SK-N-SH (cell line): ENCODE results near the gene RAB7A. TPM values are rescaled to one million over a fixed set of nuclear protein-coding genes. Genes with fewer than 3 reads are reported as not detected.

Experiments
- CTCF ChIA-PET: fragments of 300-600, 350-600 bp; formaldehyde crosslinking; extraction: SDS; loops from one replicate; lab custom pipeline; 2021; lab: Yijun Ruan, JAX
- POLR2A ChIA-PET: fragments of 350-600 bp; sonication (Branson Sonifier 250); formaldehyde crosslinking; extraction: SDS; loops from one replicate; lab custom pipeline; 2020; ENCODE audit warnings: antibody characterized with exemption, inconsistent platforms; lab: Yijun Ruan, JAX
- DNase-seq: peaks from one replicate; pipeline ENCODE4 v3.0.0; 2012
- H2AFZ ChIP-seq: fragments of 200-600 bp; sonication (generic); 2 replicates; pipeline ENCODE4 v1.8.1; 2016; ENCODE audit warnings: antibody characterized with exemption, mild to moderate bottlenecking, low read depth
- H3F3A ChIP-seq: fragments of 200-600 bp; sonication (generic); replicated peaks from 2 replicates; pipeline ENCODE3; 2016; ENCODE audit warnings: antibody characterized with exemption, mild to moderate bottlenecking; ENCODE audit not compliant: insufficient read depth
- H3K27ac ChIP-seq, 2 experiments: fragments of 200-500 bp in 1 of 2; fragments of 200-600 bp in 1 of 2; sonication (Bioruptor generic) in 1 of 2; sonication (generic), shearing (Covaris generic) in 1 of 2; 2 replicates each; pipeline versions ENCODE4 v1.5.1 to v1.6.1; 2014 to 2016; ENCODE audit warnings: low read depth in 2 of 2, inconsistent platforms in 1 of 2, low read length in 1 of 2, mild to moderate bottlenecking in 1 of 2, mixed read lengths in 1 of 2
- H3K27me3 ChIP-seq: fragments of 200-600 bp; sonication (generic), shearing (Covaris generic); 2 replicates; pipeline ENCODE4 v1.6.1; 2016; ENCODE audit warnings: mixed run types; ENCODE audit not compliant: insufficient read depth
- H3K36me3 ChIP-seq, 2 experiments: fragments of 200-500 bp in 1 of 2; fragments of 200-600 bp in 1 of 2; sonication (Bioruptor generic) in 1 of 2; sonication (generic) in 1 of 2; replicated peaks in 1 of 2; 2 replicates each; pipeline versions ENCODE3 to v1.5.1; 2014 to 2016; ENCODE audit warnings: low read length in 1 of 2, mild to moderate bottlenecking in 1 of 2; ENCODE audit not compliant: insufficient read depth in 2 of 2, control insufficient read depth in 1 of 2
- H3K4me1 ChIP-seq, 2 experiments: fragments of 200-500 bp in 1 of 2; fragments of 200-600 bp in 1 of 2; sonication (Bioruptor generic) in 1 of 2; sonication (generic), shearing (Covaris generic) in 1 of 2; 2 replicates each; pipeline versions ENCODE4 v1.5.1 to v1.6.1; 2014 to 2016; ENCODE audit warnings: low read depth in 1 of 2, low read length in 1 of 2, mixed run types in 1 of 2; ENCODE audit not compliant: insufficient read depth in 2 of 2, control insufficient read depth in 1 of 2
- H3K4me2 ChIP-seq: fragments of 200-600 bp; sonication (generic), shearing (Covaris generic); 2 replicates; pipeline ENCODE4 v1.6.1; 2017; ENCODE audit warnings: mixed run types
- H3K4me3 ChIP-seq, 2 experiments: fragments of 200-500 bp in 1 of 2; fragments of 200-600 bp in 1 of 2; sonication (Bioruptor generic) in 1 of 2; sonication (generic), shearing (Covaris generic) in 1 of 2; 2 replicates each; pipeline versions ENCODE4 v1.5.1 to v1.8.1; 2014 to 2016; ENCODE audit warnings: low read depth in 2 of 2, inconsistent platforms in 1 of 2, low read length in 1 of 2, mild to moderate bottlenecking in 1 of 2, mixed read lengths in 1 of 2, moderate library complexity in 1 of 2
- H3K79me2 ChIP-seq: fragments of 200-600 bp; sonication (generic); 2 replicates; pipeline ENCODE4 v1.8.1; 2017; ENCODE audit warnings: mild to moderate bottlenecking; ENCODE audit not compliant: insufficient read depth
- H3K9ac ChIP-seq: fragments of 200-600 bp; sonication (generic); 2 replicates; pipeline ENCODE4 v1.6.1; 2017; ENCODE audit warnings: mixed run types
- H3K9me2 ChIP-seq: fragments of 200-600 bp; sonication (generic); 2 replicates; pipeline ENCODE4 v1.6.1; 2017; ENCODE audit warnings: mixed run types
- H3K9me3 ChIP-seq: fragments of 200-600 bp; sonication (generic); 2 replicates; pipeline ENCODE4 v1.6.1; 2017; ENCODE audit warnings: mixed run types, mild to moderate bottlenecking, moderate library complexity
- H4K20me1 ChIP-seq: fragments of 200-600 bp; sonication (generic); 2 replicates; pipeline ENCODE4 v1.6.1; 2017; ENCODE audit warnings: mild to moderate bottlenecking, mixed run types; ENCODE audit not compliant: insufficient read depth
- CHD2 ChIP-seq: fragments of 150-350 bp; IDR thresholded peaks from 2 replicates; pipeline ENCODE4 v1.6.1; 2018; ENCODE audit warnings: low read length; ENCODE audit not compliant: partially characterized antibody
- EP300 ChIP-seq, 2 experiments: IDR thresholded peaks; 2 replicates each; pipeline versions ENCODE4 v1.4.0 to v1.6.1; 2012; ENCODE audit warnings: borderline replicate concordance in 1 of 2, low read depth in 1 of 2, low read length in 1 of 2
- EZH2phosphoT487 ChIP-seq: fragments of 200-600 bp; sonication (generic); IDR thresholded peaks from 2 replicates; pipeline ENCODE4 v1.6.1; 2017; ENCODE audit warnings: low read depth, mixed run types, mild to moderate bottlenecking, antibody characterized with exemption, moderate library complexity, borderline replicate concordance
- FOSL2 ChIP-seq: IDR thresholded peaks from 2 replicates; pipeline ENCODE4 v1.4.0; 2012; ENCODE audit warnings: low read depth, mild to moderate bottlenecking, moderate library complexity, borderline replicate concordance
- FOXM1 ChIP-seq: IDR thresholded peaks from 2 replicates; pipeline ENCODE4 v1.4.0; 2012; ENCODE audit warnings: low read depth, mild to moderate bottlenecking
- POLR2AphosphoS5 ChIP-seq: IDR thresholded peaks from 2 replicates; pipeline ENCODE4 v1.6.1; 2012; ENCODE audit warnings: low read depth, low read length
- RAD21 ChIP-seq: IDR thresholded peaks from 2 replicates; pipeline ENCODE4 v1.6.1; 2012; ENCODE audit warnings: mild to moderate bottlenecking, low read length
- RCOR1 ChIP-seq: fragments of 150-350 bp; IDR thresholded peaks from 2 replicates; pipeline ENCODE4 v1.6.1; 2017; ENCODE audit warnings: antibody characterized with exemption, low read length
- SIN3A ChIP-seq: IDR thresholded peaks from 2 replicates; pipeline ENCODE4 v1.6.1; 2012; ENCODE audit warnings: low read depth, mild to moderate bottlenecking, low read length, moderate library complexity, borderline replicate concordance
- TEAD4 ChIP-seq: IDR thresholded peaks from 2 replicates; pipeline ENCODE4 v1.4.0; 2012; ENCODE audit warnings: mild to moderate bottlenecking, borderline replicate concordance; ENCODE audit not compliant: insufficient read depth
- WGBS: methylation state at CpG from one replicate; pipeline ENCODE4 v1.1.6; 2017; ENCODE audit warnings: low lambda C conversion rate; 5-methylcytosine and 5-hydroxymethylcytosine counted together
- polyA plus RNA-seq, 3 experiments: library from polyadenylated mRNA; depleted of rRNA; stranded (reverse); fragments of >200 nt; gene quantifications; 2 replicates each; pipeline ENCODE4 v1.2.3, GENCODE V29; 2012
- TF ChIP-seq, protein P1 (sequence below): IDR thresholded peaks from 2 replicates; pipeline ENCODE4 v1.4.0; 2012; ENCODE audit warnings: low read depth
- TF ChIP-seq, protein P2 (sequence below): IDR thresholded peaks from 2 replicates; pipeline ENCODE4 v1.4.0; 2012; ENCODE audit warnings: low read depth, borderline replicate concordance
- TF ChIP-seq, protein P3 (sequence below): IDR thresholded peaks from 2 replicates; pipeline ENCODE4; 2012
- TF ChIP-seq, protein P4 (sequence below): IDR thresholded peaks from 2 replicates; pipeline ENCODE4 v1.6.1; 2012; ENCODE audit warnings: mild to moderate bottlenecking, low read depth, low read length, moderate library complexity
- TF ChIP-seq, protein P5 (sequence below): IDR thresholded peaks from 2 replicates; pipeline ENCODE4 v1.4.0; 2012; ENCODE audit warnings: low read depth, borderline replicate concordance

RAB7A gene
- polyA plus RNA-seq, 1 of the 3 experiments (the other 2 are of a cell fraction): 271 TPM

DNA sequence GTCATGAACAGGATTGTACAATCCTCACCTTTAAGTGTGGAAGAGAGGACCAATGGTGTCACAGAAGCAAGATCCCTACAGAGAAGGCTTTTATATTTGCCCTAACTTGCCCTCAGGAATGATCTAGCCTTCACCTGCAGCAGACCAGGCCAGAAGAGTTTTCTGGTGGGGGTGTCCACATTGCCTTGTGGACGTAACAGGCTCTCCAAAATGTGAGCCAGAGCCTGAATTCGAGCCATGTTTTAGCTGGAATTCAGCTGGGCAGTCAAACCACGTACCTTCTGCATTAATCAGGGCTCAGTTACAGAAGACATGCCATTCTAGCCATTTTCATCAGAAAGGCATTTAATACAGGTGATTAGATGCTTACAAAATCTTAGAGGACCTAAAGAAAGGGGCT, 23.6 kb upstream of the RAB7A start:
- CTCF ChIA-PET: interaction anchor here (1.2 to 1.5 kb wide), 4 partner anchors 21 to 351 kb away, joined by 3 to 7 read pairs (median 4); no protein-coding TSS in a partner anchor
- no peaks in the 10 kb centered on the region for H3K9me3 ChIP-seq
- H3K4me2 ChIP-seq: no peak overlapping the region
- H3K9me2 ChIP-seq: no peaks in the 10 kb centered on the region
- H3F3A ChIP-seq: no peaks in the 10 kb centered on the region
- WGBS: 60% methylated on average over 3 of the region's 3 CpGs
- peak overlapping the region in 1 of 2 experiments; percentile 82; a peak in 2 of 4 replicates for H3K27ac ChIP-seq
- no peak overlapping the region for H3K9ac ChIP-seq
- no peaks in the 10 kb centered on the region for H3K79me2 ChIP-seq
- H3K4me3 ChIP-seq: no peak overlapping the region
- POLR2A ChIA-PET: no interaction called here
- H4K20me1 ChIP-seq: no peaks in the 10 kb centered on the region
- no peaks in the 10 kb centered on the region for H3K36me3 ChIP-seq
- H3K4me1 ChIP-seq: peaks cover 0 to 16% of the 10 kb centered on the region in 2 experiments; a peak in 2 of 4 replicates
- H2AFZ ChIP-seq: peak overlapping the region; percentile 65; the same call in 1 of the 2 replicates
- TF ChIP-seq, protein P1, sequence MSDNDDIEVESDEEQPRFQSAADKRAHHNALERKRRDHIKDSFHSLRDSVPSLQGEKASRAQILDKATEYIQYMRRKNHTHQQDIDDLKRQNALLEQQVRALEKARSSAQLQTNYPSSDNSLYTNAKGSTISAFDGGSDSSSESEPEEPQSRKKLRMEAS: no peak
- no peak for TF ChIP-seq FOSL2
- TF ChIP-seq CHD2: no peak
- no peak for TF ChIP-seq EZH2phosphoT487
- TF ChIP-seq, protein P2, sequence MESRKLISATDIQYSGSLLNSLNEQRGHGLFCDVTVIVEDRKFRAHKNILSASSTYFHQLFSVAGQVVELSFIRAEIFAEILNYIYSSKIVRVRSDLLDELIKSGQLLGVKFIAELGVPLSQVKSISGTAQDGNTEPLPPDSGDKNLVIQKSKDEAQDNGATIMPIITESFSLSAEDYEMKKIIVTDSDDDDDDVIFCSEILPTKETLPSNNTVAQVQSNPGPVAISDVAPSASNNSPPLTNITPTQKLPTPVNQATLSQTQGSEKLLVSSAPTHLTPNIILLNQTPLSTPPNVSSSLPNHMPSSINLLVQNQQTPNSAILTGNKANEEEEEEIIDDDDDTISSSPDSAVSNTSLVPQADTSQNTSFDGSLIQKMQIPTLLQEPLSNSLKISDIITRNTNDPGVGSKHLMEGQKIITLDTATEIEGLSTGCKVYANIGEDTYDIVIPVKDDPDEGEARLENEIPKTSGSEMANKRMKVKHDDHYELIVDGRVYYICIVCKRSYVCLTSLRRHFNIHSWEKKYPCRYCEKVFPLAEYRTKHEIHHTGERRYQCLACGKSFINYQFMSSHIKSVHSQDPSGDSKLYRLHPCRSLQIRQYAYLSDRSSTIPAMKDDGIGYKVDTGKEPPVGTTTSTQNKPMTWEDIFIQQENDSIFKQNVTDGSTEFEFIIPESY: no peak
- TF ChIP-seq POLR2AphosphoS5: no peak
- TF ChIP-seq, protein P3, sequence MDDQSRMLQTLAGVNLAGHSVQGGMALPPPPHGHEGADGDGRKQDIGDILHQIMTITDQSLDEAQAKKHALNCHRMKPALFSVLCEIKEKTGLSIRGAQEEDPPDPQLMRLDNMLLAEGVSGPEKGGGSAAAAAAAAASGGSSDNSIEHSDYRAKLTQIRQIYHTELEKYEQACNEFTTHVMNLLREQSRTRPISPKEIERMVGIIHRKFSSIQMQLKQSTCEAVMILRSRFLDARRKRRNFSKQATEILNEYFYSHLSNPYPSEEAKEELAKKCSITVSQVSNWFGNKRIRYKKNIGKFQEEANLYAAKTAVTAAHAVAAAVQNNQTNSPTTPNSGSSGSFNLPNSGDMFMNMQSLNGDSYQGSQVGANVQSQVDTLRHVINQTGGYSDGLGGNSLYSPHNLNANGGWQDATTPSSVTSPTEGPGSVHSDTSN: no peak
- TF ChIP-seq FOXM1: no peak
- no peak for TF ChIP-seq RAD21
- no peak for TF ChIP-seq SIN3A
- TF ChIP-seq, protein P4, sequence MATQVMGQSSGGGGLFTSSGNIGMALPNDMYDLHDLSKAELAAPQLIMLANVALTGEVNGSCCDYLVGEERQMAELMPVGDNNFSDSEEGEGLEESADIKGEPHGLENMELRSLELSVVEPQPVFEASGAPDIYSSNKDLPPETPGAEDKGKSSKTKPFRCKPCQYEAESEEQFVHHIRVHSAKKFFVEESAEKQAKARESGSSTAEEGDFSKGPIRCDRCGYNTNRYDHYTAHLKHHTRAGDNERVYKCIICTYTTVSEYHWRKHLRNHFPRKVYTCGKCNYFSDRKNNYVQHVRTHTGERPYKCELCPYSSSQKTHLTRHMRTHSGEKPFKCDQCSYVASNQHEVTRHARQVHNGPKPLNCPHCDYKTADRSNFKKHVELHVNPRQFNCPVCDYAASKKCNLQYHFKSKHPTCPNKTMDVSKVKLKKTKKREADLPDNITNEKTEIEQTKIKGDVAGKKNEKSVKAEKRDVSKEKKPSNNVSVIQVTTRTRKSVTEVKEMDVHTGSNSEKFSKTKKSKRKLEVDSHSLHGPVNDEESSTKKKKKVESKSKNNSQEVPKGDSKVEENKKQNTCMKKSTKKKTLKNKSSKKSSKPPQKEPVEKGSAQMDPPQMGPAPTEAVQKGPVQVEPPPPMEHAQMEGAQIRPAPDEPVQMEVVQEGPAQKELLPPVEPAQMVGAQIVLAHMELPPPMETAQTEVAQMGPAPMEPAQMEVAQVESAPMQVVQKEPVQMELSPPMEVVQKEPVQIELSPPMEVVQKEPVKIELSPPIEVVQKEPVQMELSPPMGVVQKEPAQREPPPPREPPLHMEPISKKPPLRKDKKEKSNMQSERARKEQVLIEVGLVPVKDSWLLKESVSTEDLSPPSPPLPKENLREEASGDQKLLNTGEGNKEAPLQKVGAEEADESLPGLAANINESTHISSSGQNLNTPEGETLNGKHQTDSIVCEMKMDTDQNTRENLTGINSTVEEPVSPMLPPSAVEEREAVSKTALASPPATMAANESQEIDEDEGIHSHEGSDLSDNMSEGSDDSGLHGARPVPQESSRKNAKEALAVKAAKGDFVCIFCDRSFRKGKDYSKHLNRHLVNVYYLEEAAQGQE: no peak
- TF ChIP-seq TEAD4: no peak
- TF ChIP-seq EP300 (IDR thresholded peaks at IDR 0.05; ENCODE audit: borderline replicate concordance in 1 of 2, low read depth in 1 of 2, low read length in 1 of 2): no peak
- TF ChIP-seq, protein P5, sequence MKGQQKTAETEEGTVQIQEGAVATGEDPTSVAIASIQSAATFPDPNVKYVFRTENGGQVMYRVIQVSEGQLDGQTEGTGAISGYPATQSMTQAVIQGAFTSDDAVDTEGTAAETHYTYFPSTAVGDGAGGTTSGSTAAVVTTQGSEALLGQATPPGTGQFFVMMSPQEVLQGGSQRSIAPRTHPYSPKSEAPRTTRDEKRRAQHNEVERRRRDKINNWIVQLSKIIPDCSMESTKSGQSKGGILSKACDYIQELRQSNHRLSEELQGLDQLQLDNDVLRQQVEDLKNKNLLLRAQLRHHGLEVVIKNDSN: no peak
- TF ChIP-seq RCOR1: no peak
- DNase-seq: peak; percentile 46
- no peaks in the 10 kb centered on the region for H3K27me3 ChIP-seq
